Measurements from ENCODE around the gene IL1F10. TPM values are rescaled to one million over a fixed set of nuclear protein-coding genes. Genes with fewer than 3 reads are reported as not detected.

The IL1F10 gene
- total RNA-seq, 1 experiment from 2014 or later: not detected

- H3K23me2 ChIP-seq (ENCODE audit: insufficient read length, low read depth, low read length, poor library complexity, severe bottlenecking): no peaks in the 10 kb centered on the region
- DNase-seq: no peak
- no peaks in the 10 kb centered on the region for H3K79me2 ChIP-seq (ENCODE audit: insufficient read depth, low read length)
- no peak overlapping the region for H3K4me2 ChIP-seq (ENCODE audit: insufficient read depth, insufficient read length, low read length)
- H3K23ac ChIP-seq (ENCODE audit: insufficient read length, low read depth, low read length): no peak overlapping the region
- peaks cover 88% of the 10 kb centered on the region for H3K27me3 Mint-ChIP-seq (ENCODE audit: low read depth)
- H2BK12ac ChIP-seq (ENCODE audit: insufficient read length, low read depth, low read length): no peak overlapping the region
- H3K27ac Mint-ChIP-seq: no peak overlapping the region
- no peak overlapping the region for H2BK20ac ChIP-seq (ENCODE audit: low read depth, low read length, poor library complexity, severe bottlenecking)
- no peak overlapping the region for H2BK5ac ChIP-seq (ENCODE audit: insufficient read length, low read length)
- H2AFZ ChIP-seq (ENCODE audit: low read length): no peak overlapping the region
- no peak overlapping the region for H2AK5ac ChIP-seq (ENCODE audit: insufficient read length, low read length)
- H4K20me1 ChIP-seq (ENCODE audit: control insufficient read depth, insufficient read depth, insufficient read length): no peaks in the 10 kb centered on the region
- no peaks in the 10 kb centered on the region for H3K79me1 ChIP-seq (ENCODE audit: insufficient read depth, low read depth, low read length, poor library complexity, severe bottlenecking)
- H3K18ac ChIP-seq (ENCODE audit: insufficient read length, low read depth, low read length): no peak overlapping the region
- no peak overlapping the region for H3K27ac ChIP-seq (ENCODE audit: insufficient read length, low read depth, low read length)
- H4K5ac ChIP-seq (ENCODE audit: insufficient read length, low read depth, low read length): no peak overlapping the region
- no peak overlapping the region for H2BK120ac ChIP-seq (ENCODE audit: low read depth, low read length, poor library complexity, severe bottlenecking)
- no CpG with 5 or more reads among the region's 18 CpGs for WGBS (ENCODE audit: extremely low coverage, insufficient read length, low lambda C conversion rate)
- H2BK15ac ChIP-seq (ENCODE audit: low read depth, low read length): no peak overlapping the region
- peaks cover 10 to 45% of the 10 kb centered on the region in 2 experiments for H3K9me3 Mint-ChIP-seq
- no peak overlapping the region for H4K8ac ChIP-seq (replicated peaks; ENCODE audit: insufficient read length, low read depth, low read length)
- H4K91ac ChIP-seq (ENCODE audit: insufficient read length, low read depth, low read length): no peak overlapping the region
- H3K36me3 Mint-ChIP-seq (ENCODE audit: insufficient read depth in 1 of 3, low read depth in 3 of 3): peaks cover 0 to 2% (median 0%) of the 10 kb centered on the region in 3 experiments; a peak in 2 of 7 replicates
- H3K27me3 ChIP-seq (ENCODE audit: insufficient read depth, low read length): peaks cover 2% of the 10 kb centered on the region; the same call in 1 of the 2 replicates
- no peak overlapping the region; the same call in 1 of the 2 replicates for H3K14ac ChIP-seq (ENCODE audit: insufficient read depth, low read length)
- no peaks in the 10 kb centered on the region for H3K4me1 ChIP-seq (ENCODE audit: insufficient read depth, low read length)
- no peak overlapping the region for H3T11ph ChIP-seq (ENCODE audit: low read length)
- H3K4me3 Mint-ChIP-seq: no peak overlapping the region; a peak in 1 of 5 replicates
- no peaks in the 10 kb centered on the region for H3K4me1 Mint-ChIP-seq
- H3K56ac ChIP-seq (ENCODE audit: insufficient read length, low read depth, low read length): no peak overlapping the region
- no peak overlapping the region for H3K9ac ChIP-seq (ENCODE audit: extremely low read depth, insufficient read length, low read length)
- H3K4ac ChIP-seq (ENCODE audit: low read depth, low read length): no peak overlapping the region
- H3K9me3 ChIP-seq (ENCODE audit: control insufficient read depth, low read depth, low read length): no peaks in the 10 kb centered on the region
- TF ChIP-seq, protein P1, sequence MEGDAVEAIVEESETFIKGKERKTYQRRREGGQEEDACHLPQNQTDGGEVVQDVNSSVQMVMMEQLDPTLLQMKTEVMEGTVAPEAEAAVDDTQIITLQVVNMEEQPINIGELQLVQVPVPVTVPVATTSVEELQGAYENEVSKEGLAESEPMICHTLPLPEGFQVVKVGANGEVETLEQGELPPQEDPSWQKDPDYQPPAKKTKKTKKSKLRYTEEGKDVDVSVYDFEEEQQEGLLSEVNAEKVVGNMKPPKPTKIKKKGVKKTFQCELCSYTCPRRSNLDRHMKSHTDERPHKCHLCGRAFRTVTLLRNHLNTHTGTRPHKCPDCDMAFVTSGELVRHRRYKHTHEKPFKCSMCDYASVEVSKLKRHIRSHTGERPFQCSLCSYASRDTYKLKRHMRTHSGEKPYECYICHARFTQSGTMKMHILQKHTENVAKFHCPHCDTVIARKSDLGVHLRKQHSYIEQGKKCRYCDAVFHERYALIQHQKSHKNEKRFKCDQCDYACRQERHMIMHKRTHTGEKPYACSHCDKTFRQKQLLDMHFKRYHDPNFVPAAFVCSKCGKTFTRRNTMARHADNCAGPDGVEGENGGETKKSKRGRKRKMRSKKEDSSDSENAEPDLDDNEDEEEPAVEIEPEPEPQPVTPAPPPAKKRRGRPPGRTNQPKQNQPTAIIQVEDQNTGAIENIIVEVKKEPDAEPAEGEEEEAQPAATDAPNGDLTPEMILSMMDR (conservative IDR thresholded peaks at IDR 0.05): no peak
Observed at GRCh38 chr2:113061896-113062770, 5.6 kb upstream of the IL1F10 start.
